ENCODE data around the gene ABCC1.
"Not testable (repeated sequence)": the region's sequence is repeated elsewhere in the genome, so short reads cannot be mapped to it uniquely, and the experiment has no call there.

ABCC1 gene

GRCh38 chr16:16143038-16143763, 193.8 kb downstream of the ABCC1 start:
- Histone ChIP-seq H3K27ac (ENCODE audit: low read depth, low read length) (no peak overlapping the region), H3K36me3 (ENCODE audit: control insufficient read depth, insufficient read depth, low read length) (peaks cover 57% of the 10 kb centered on the region), H3K27me3 (ENCODE audit: control insufficient read depth, insufficient read depth, low read length) (no peaks in the 10 kb centered on the region), H3K9ac (ENCODE audit: low read depth, low read length) (no peak overlapping the region), H3K4me3 (ENCODE audit: low read depth, low read length) (no peak overlapping the region), H3K9me3 (ENCODE audit: control insufficient read depth, insufficient read depth, low read length) (no peaks in the 10 kb centered on the region), H3K4me1 (ENCODE audit: control insufficient read depth, insufficient read depth, low read length) (no peaks in the 10 kb centered on the region)

GRCh38 chr16:16143931-16144330, 194.5 kb downstream of the ABCC1 start:
- H3K9me3 ChIP-seq (ENCODE audit: control insufficient read depth, insufficient read depth, low read length): no peaks in the 10 kb centered on the region
- no peaks in the 10 kb centered on the region for H3K4me1 ChIP-seq (ENCODE audit: control insufficient read depth, insufficient read depth, low read length)
- peaks cover 50% of the 10 kb centered on the region for H3K36me3 ChIP-seq (ENCODE audit: control insufficient read depth, insufficient read depth, low read length)
- no peak overlapping the region for H3K4me3 ChIP-seq (ENCODE audit: low read depth, low read length)
- H3K27me3 ChIP-seq (ENCODE audit: control insufficient read depth, insufficient read depth, low read length): no peaks in the 10 kb centered on the region
- no peak overlapping the region for H3K9ac ChIP-seq (ENCODE audit: low read depth, low read length)
- no peak overlapping the region for H3K27ac ChIP-seq (ENCODE audit: low read depth, low read length)

- Histone ChIP-seq H3K36me3 (ENCODE audit: control insufficient read depth, insufficient read depth, low read length) (peaks cover 47% of the 10 kb centered on the region), H3K27me3 (ENCODE audit: control insufficient read depth, insufficient read depth, low read length) (no peaks in the 10 kb centered on the region), H3K9me3 (ENCODE audit: control insufficient read depth, insufficient read depth, low read length) (no peaks in the 10 kb centered on the region), H3K4me3 (ENCODE audit: low read depth, low read length) (no peak overlapping the region), H3K4me1 (ENCODE audit: control insufficient read depth, insufficient read depth, low read length) (no peaks in the 10 kb centered on the region), H3K9ac (ENCODE audit: low read depth, low read length) (no peak overlapping the region), H3K27ac (ENCODE audit: low read depth, low read length) (no peak overlapping the region)
Measured at GRCh38 chr16:16144416-16144815, 195.0 kb downstream of the ABCC1 start.

- no peak overlapping the region for H3K9ac ChIP-seq (ENCODE audit: low read depth, low read length)
- no peaks in the 10 kb centered on the region for H3K9me3 ChIP-seq (ENCODE audit: control insufficient read depth, insufficient read depth, low read length)
- no peak overlapping the region for H3K27ac ChIP-seq (ENCODE audit: low read depth, low read length)
- H3K4me1 ChIP-seq (ENCODE audit: control insufficient read depth, insufficient read depth, low read length): no peaks in the 10 kb centered on the region
- H3K36me3 ChIP-seq (ENCODE audit: control insufficient read depth, insufficient read depth, low read length): peaks cover 39% of the 10 kb centered on the region
- no peak overlapping the region for H3K4me3 ChIP-seq (ENCODE audit: low read depth, low read length)
- no peaks in the 10 kb centered on the region for H3K27me3 ChIP-seq (ENCODE audit: control insufficient read depth, insufficient read depth, low read length)
Measured at GRCh38 chr16:16145286-16145685, 195.9 kb downstream of the ABCC1 start.

- peaks cover 26% of the 10 kb centered on the region for H3K36me3 ChIP-seq (ENCODE audit: control insufficient read depth, insufficient read depth, low read length)
- no peaks in the 10 kb centered on the region for H3K4me1 ChIP-seq (ENCODE audit: control insufficient read depth, insufficient read depth, low read length)
- no peak overlapping the region for H3K9ac ChIP-seq (ENCODE audit: low read depth, low read length)
- H3K9me3 ChIP-seq (ENCODE audit: control insufficient read depth, insufficient read depth, low read length): no peaks in the 10 kb centered on the region
- no peaks in the 10 kb centered on the region for H3K27me3 ChIP-seq (ENCODE audit: control insufficient read depth, insufficient read depth, low read length)
- H3K27ac ChIP-seq (ENCODE audit: low read depth, low read length): no peak overlapping the region
- no peak overlapping the region for H3K4me3 ChIP-seq (ENCODE audit: low read depth, low read length)
Measured at GRCh38 chr16:16146380-16147315, 197.2 kb downstream of the ABCC1 start.

GRCh38 chr16:16147316-16147999, 198.0 kb downstream of the ABCC1 start:
- H3K27me3 ChIP-seq (ENCODE audit: control insufficient read depth, insufficient read depth, low read length): no peaks in the 10 kb centered on the region
- no peak overlapping the region for H3K9ac ChIP-seq (ENCODE audit: low read depth, low read length)
- no peaks in the 10 kb centered on the region for H3K4me1 ChIP-seq (ENCODE audit: control insufficient read depth, insufficient read depth, low read length)
- H3K9me3 ChIP-seq (ENCODE audit: control insufficient read depth, insufficient read depth, low read length): no peaks in the 10 kb centered on the region
- no peak overlapping the region for H3K27ac ChIP-seq (ENCODE audit: low read depth, low read length)
- no peak overlapping the region for H3K4me3 ChIP-seq (ENCODE audit: low read depth, low read length)
- peaks cover 18% of the 10 kb centered on the region for H3K36me3 ChIP-seq (ENCODE audit: control insufficient read depth, insufficient read depth, low read length)

- not testable (repeated sequence) for H3K4me1 ChIP-seq (ENCODE audit: control insufficient read depth, insufficient read depth, low read length); H3K9me3 ChIP-seq (ENCODE audit: control insufficient read depth, insufficient read depth, low read length); H3K9ac ChIP-seq (ENCODE audit: low read depth, low read length); H3K4me3 ChIP-seq (ENCODE audit: low read depth, low read length); H3K27me3 ChIP-seq (ENCODE audit: control insufficient read depth, insufficient read depth, low read length); H3K27ac ChIP-seq (ENCODE audit: low read depth, low read length)
- H3K36me3 ChIP-seq (ENCODE audit: control insufficient read depth, insufficient read depth, low read length): peaks cover 18% of the 10 kb centered on the region
Measured at GRCh38 chr16:16148000-16148599, 198.7 kb downstream of the ABCC1 start.

GRCh38 chr16:16148755-16149154, 199.3 kb downstream of the ABCC1 start:
- H3K27ac ChIP-seq (ENCODE audit: low read depth, low read length): no peak overlapping the region
- H3K4me1 ChIP-seq (ENCODE audit: control insufficient read depth, insufficient read depth, low read length): no peaks in the 10 kb centered on the region
- H3K9me3 ChIP-seq (ENCODE audit: control insufficient read depth, insufficient read depth, low read length): no peaks in the 10 kb centered on the region
- H3K4me3 ChIP-seq (ENCODE audit: low read depth, low read length): no peak overlapping the region
- peaks cover 15% of the 10 kb centered on the region for H3K36me3 ChIP-seq (ENCODE audit: control insufficient read depth, insufficient read depth, low read length)
- no peaks in the 10 kb centered on the region for H3K27me3 ChIP-seq (ENCODE audit: control insufficient read depth, insufficient read depth, low read length)
- no peak overlapping the region for H3K9ac ChIP-seq (ENCODE audit: low read depth, low read length)

- Histone ChIP-seq H3K4me3 (ENCODE audit: low read depth, low read length) (no peak overlapping the region), H3K27me3 (ENCODE audit: control insufficient read depth, insufficient read depth, low read length) (no peaks in the 10 kb centered on the region), H3K36me3 (ENCODE audit: control insufficient read depth, insufficient read depth, low read length) (peaks cover 7% of the 10 kb centered on the region), H3K9me3 (ENCODE audit: control insufficient read depth, insufficient read depth, low read length) (no peaks in the 10 kb centered on the region), H3K4me1 (ENCODE audit: control insufficient read depth, insufficient read depth, low read length) (no peaks in the 10 kb centered on the region), H3K9ac (ENCODE audit: low read depth, low read length) (no peak overlapping the region), H3K27ac (ENCODE audit: low read depth, low read length) (no peak overlapping the region)
Measured at GRCh38 chr16:16149710-16150116, 200.3 kb downstream of the ABCC1 start.

GRCh38 chr16:16150117-16150877, 200.9 kb downstream of the ABCC1 start:
- Histone ChIP-seq H3K27me3 (ENCODE audit: control insufficient read depth, insufficient read depth, low read length) (no peaks in the 10 kb centered on the region), H3K36me3 (ENCODE audit: control insufficient read depth, insufficient read depth, low read length) (peaks cover 4% of the 10 kb centered on the region), H3K4me1 (ENCODE audit: control insufficient read depth, insufficient read depth, low read length) (no peaks in the 10 kb centered on the region), H3K9ac (ENCODE audit: low read depth, low read length) (no peak overlapping the region), H3K27ac (ENCODE audit: low read depth, low read length) (no peak overlapping the region), H3K9me3 (ENCODE audit: control insufficient read depth, insufficient read depth, low read length) (no peaks in the 10 kb centered on the region), H3K4me3 (ENCODE audit: low read depth, low read length) (no peak overlapping the region)

All from HUES48 (cell line).